ENCODE measurements around the gene CLEC16A.

Gene CLEC16A

GRCh38 chr16:11073407-11073999, 129.1 kb downstream of the CLEC16A start:
- no peak for TF ChIP-seq CTCF (conservative IDR thresholded peaks at IDR 0.05)
- H3K27ac ChIP-seq = no peak overlapping the region

- TF ChIP-seq CTCF (conservative IDR thresholded peaks at IDR 0.05) = no peak
- H3K27ac ChIP-seq = no peak overlapping the region
Measured at GRCh38 chr16:11074131-11074530, 129.8 kb downstream of the CLEC16A start.

GRCh38 chr16:11075163-11075562, 130.8 kb downstream of the CLEC16A start:
- no peak overlapping the region for H3K27ac ChIP-seq
- no peak for TF ChIP-seq CTCF (conservative IDR thresholded peaks at IDR 0.05)

- no peak for TF ChIP-seq CTCF (conservative IDR thresholded peaks at IDR 0.05)
Measured at GRCh38 chr16:11076259-11077018, 132.1 kb downstream of the CLEC16A start.

GRCh38 chr16:11078812-11079459, 134.6 kb downstream of the CLEC16A start:
- no peak overlapping the region for H3K27ac ChIP-seq
- TF ChIP-seq CTCF (conservative IDR thresholded peaks at IDR 0.05) = no peak

More at GRCh38 chr16:11076259-11077018, 132.1 kb downstream of the CLEC16A start:
- H3K27ac ChIP-seq = no peak overlapping the region

GRCh38 chr16:11079652-11080187, 135.4 kb downstream of the CLEC16A start:
- H3K27ac ChIP-seq = no peak overlapping the region
- no peak for TF ChIP-seq CTCF (conservative IDR thresholded peaks at IDR 0.05)

- no peak overlapping the region for H3K27ac ChIP-seq
Measured at GRCh38 chr16:11080327-11080967, 136.1 kb downstream of the CLEC16A start.

More at GRCh38 chr16:11080327-11080967, 136.1 kb downstream of the CLEC16A start:
- no peak for TF ChIP-seq CTCF (conservative IDR thresholded peaks at IDR 0.05)
